Liver (tissue), 9 donors: Measurements from ENCODE around the gene CLCN5. TPM values are rescaled to one million over a fixed set of nuclear protein-coding genes. Genes with fewer than 3 reads are reported as not detected.

Experiments
- DNase-seq: peaks from one replicate; pipeline ENCODE4 v3.0.0-alpha.2; 2017; ENCODE audit warnings: low spot score
- H3K27ac ChIP-seq, 2 donors: one replicate each; pipeline ENCODE4 v1.7.0; 2013; ENCODE audit warnings: inconsistent platforms in 2 of 2, low read length in 2 of 2, control low read depth in 1 of 2, low read depth in 1 of 2, mild to moderate bottlenecking in 1 of 2
- H3K27me3 ChIP-seq, 4 donors: one replicate each; pipeline versions ENCODE4 v1.6.1 to v1.7.0; 2013; ENCODE audit warnings: low read length in 3 of 4, inconsistent platforms in 1 of 4, mild to moderate bottlenecking in 1 of 4, moderate library complexity in 1 of 4; ENCODE audit not compliant: control insufficient read depth in 4 of 4, insufficient read depth in 4 of 4
- H3K36me3 ChIP-seq, 4 donors: one replicate each; pipeline versions ENCODE4 v1.6.1 to v1.7.0; 2013; ENCODE audit warnings: low read length in 3 of 4, mild to moderate bottlenecking in 3 of 4, low read depth in 1 of 4, moderate library complexity in 1 of 4; ENCODE audit not compliant: control insufficient read depth in 4 of 4, insufficient read depth in 3 of 4
- H3K4me1 ChIP-seq, 4 donors: one replicate each; pipeline versions ENCODE4 v1.6.1 to v1.7.0; 2013; ENCODE audit warnings: low read length in 3 of 4, mild to moderate bottlenecking in 3 of 4, moderate library complexity in 1 of 4; ENCODE audit not compliant: control insufficient read depth in 4 of 4, insufficient read depth in 4 of 4
- H3K4me3 ChIP-seq, 3 donors: one replicate each; pipeline versions ENCODE4 v1.6.1 to v1.7.0; 2013; ENCODE audit warnings: low read length in 3 of 3, control low read depth in 1 of 3, low read depth in 1 of 3, mild to moderate bottlenecking in 1 of 3
- H3K9ac ChIP-seq, 2 donors: one replicate each; pipeline ENCODE4 v1.7.0; 2013; ENCODE audit warnings: low read length in 2 of 2, mild to moderate bottlenecking in 2 of 2, moderate library complexity in 2 of 2, control low read depth in 1 of 2, low read depth in 1 of 2
- H3K9me3 ChIP-seq, 4 donors: one replicate each; pipeline versions ENCODE4 v1.6.1 to v1.7.0; 2013; ENCODE audit warnings: low read length in 3 of 4; ENCODE audit not compliant: control insufficient read depth in 4 of 4
- EGR1 ChIP-seq, 2 donors: IDR thresholded peaks; 2 replicates each; pipeline ENCODE4 v1.6.1; 2016 to 2018; ENCODE audit warnings: antibody characterized with exemption in 2 of 2, low read depth in 2 of 2
- FOXA2 ChIP-seq: IDR thresholded peaks from 2 replicates; pipeline ENCODE4 v1.6.1; 2016; ENCODE audit warnings: antibody characterized with exemption
- HNF4A ChIP-seq, 2 donors: conservative IDR thresholded peaks; 2 replicates each; pipeline ENCODE4 v1.6.1; 2016; ENCODE audit warnings: antibody characterized with exemption in 2 of 2, mild to moderate bottlenecking in 2 of 2
- HNF4G ChIP-seq: IDR thresholded peaks from 2 replicates; pipeline ENCODE4 v1.6.1; 2016; ENCODE audit warnings: antibody characterized with exemption
- JUND ChIP-seq, 2 donors: IDR thresholded peaks; 2 replicates each; pipeline ENCODE4 v1.6.1; 2016; ENCODE audit warnings: antibody characterized with exemption in 2 of 2
- RAD21 ChIP-seq, 2 donors: IDR thresholded peaks; 2 replicates each; pipeline ENCODE4 v1.6.1; 2016; ENCODE audit warnings: antibody characterized with exemption in 2 of 2, mild to moderate bottlenecking in 2 of 2
- TAF1 ChIP-seq: conservative IDR thresholded peaks from 2 replicates; pipeline ENCODE4 v1.6.1; 2016; ENCODE audit warnings: antibody characterized with exemption, mild to moderate bottlenecking
- YY1 ChIP-seq: IDR thresholded peaks from 2 replicates; pipeline ENCODE4 v1.6.1; 2016; ENCODE audit warnings: antibody characterized with exemption, mild to moderate bottlenecking
- WGBS: extraction: QIAGEN DNeasy Blood & Tissue Kit; methylation state at CpG from one replicate; pipeline ENCODE4 v1.1.7; 2013; 5-methylcytosine and 5-hydroxymethylcytosine counted together
- polyA plus RNA-seq, 2 donors: library from polyadenylated mRNA; stranded (reverse) in 1 of 2; unstranded in 1 of 2; fragments of 200-250 nt in 1 of 2; fragments of >200 nt in 1 of 2; fragmentation: Nextera tagmentation in 1 of 2; extraction: Ambion mirVana in 1 of 2; gene quantifications; one replicate each; pipeline versions ENCODE4 v1.2.1 to v1.2.3, GENCODE V29; 2013 to 2015
- total RNA-seq, 2 donors: library from RNA; depleted of rRNA; stranded (reverse); fragments of >200 nt; gene quantifications; one replicate each; pipeline ENCODE4 v1.2.3, GENCODE V29; 2014
- TF ChIP-seq, protein P1 (sequence below): IDR thresholded peaks from 2 replicates; pipeline ENCODE4 v1.6.1; 2016; ENCODE audit warnings: antibody characterized with exemption
- TF ChIP-seq, protein P2 (sequence below): IDR thresholded peaks from 2 replicates; pipeline ENCODE4 v1.6.1; 2016; ENCODE audit warnings: antibody characterized with exemption
- TF ChIP-seq, protein P3 (sequence below): IDR thresholded peaks from 2 replicates; pipeline ENCODE4 v1.6.1; 2016; ENCODE audit warnings: antibody characterized with exemption, mild to moderate bottlenecking
- TF ChIP-seq, protein P4 (sequence below): fragments of 150-350 bp; IDR thresholded peaks from 2 replicates; pipeline ENCODE4 v1.5.1; 2017; ENCODE audit warnings: improper control_type of control experiment, low read depth, low read length; ENCODE audit not compliant: missing input control
- donor health status: healthy.
- donor health status: healthy.
- donor health status: healthy.
- donor health status: healthy.
- donor health status: healthy.

CLCN5 gene
- total and polyA plus RNA-seq, 4 donors: 5.6 to 56.1 (median 14.6) TPM

DNA sequence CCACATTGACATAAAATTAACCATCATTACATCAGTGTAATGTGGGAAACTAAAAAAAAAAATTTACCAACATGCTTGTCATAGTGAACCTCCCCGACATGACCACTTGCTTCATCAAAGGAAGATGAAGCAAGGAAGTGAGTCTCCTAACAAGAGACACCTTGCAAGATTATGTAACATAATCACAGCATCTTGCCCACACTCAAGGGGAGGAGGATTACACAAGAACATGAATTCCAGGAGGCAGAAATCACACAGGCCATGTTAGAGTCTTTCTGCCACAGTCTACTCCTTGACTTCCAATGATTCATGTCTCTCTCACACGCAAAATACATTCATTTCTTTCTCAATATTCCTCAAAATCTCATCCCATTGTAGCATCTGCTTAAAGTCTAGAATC lies 185.1 kb downstream of the CLCN5 start:
- H3K4me1 ChIP-seq: no peaks in the 10 kb centered on the region
- no peak overlapping the region for H3K27ac ChIP-seq
- no peaks in the 10 kb centered on the region for H3K27me3 ChIP-seq
- 96% methylated on average over 2 of the region's 2 CpGs for WGBS
- H3K36me3 ChIP-seq: no peaks in the 10 kb centered on the region
- no peak for DNase-seq
- no peak for TF ChIP-seq RAD21 (IDR thresholded peaks at IDR 0.05)
- TF ChIP-seq, protein P1, sequence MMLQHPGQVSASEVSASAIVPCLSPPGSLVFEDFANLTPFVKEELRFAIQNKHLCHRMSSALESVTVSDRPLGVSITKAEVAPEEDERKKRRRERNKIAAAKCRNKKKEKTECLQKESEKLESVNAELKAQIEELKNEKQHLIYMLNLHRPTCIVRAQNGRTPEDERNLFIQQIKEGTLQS: no peak
- no peak overlapping the region for H3K9ac ChIP-seq
- no peak overlapping the region for H3K4me3 ChIP-seq
- H3K9me3 ChIP-seq: no peaks in the 10 kb centered on the region

- H3K9me3 ChIP-seq: no peaks in the 10 kb centered on the region
- H3K9ac ChIP-seq: no peak overlapping the region
- H3K27me3 ChIP-seq: no peaks in the 10 kb centered on the region
- TF ChIP-seq HNF4G: no peak
- TF ChIP-seq, protein P2, sequence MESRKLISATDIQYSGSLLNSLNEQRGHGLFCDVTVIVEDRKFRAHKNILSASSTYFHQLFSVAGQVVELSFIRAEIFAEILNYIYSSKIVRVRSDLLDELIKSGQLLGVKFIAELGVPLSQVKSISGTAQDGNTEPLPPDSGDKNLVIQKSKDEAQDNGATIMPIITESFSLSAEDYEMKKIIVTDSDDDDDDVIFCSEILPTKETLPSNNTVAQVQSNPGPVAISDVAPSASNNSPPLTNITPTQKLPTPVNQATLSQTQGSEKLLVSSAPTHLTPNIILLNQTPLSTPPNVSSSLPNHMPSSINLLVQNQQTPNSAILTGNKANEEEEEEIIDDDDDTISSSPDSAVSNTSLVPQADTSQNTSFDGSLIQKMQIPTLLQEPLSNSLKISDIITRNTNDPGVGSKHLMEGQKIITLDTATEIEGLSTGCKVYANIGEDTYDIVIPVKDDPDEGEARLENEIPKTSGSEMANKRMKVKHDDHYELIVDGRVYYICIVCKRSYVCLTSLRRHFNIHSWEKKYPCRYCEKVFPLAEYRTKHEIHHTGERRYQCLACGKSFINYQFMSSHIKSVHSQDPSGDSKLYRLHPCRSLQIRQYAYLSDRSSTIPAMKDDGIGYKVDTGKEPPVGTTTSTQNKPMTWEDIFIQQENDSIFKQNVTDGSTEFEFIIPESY: no peak
- H3K4me1 ChIP-seq: no peaks in the 10 kb centered on the region
- no peak for DNase-seq
- WGBS: 80% methylated on average over 2 of the region's 2 CpGs
- H3K36me3 ChIP-seq: no peaks in the 10 kb centered on the region
- no peak overlapping the region for H3K27ac ChIP-seq
- H3K4me3 ChIP-seq: no peak overlapping the region
Measured at GRCh38 chrX:50108264-50108663, 185.9 kb downstream of the CLCN5 start.

DNA sequence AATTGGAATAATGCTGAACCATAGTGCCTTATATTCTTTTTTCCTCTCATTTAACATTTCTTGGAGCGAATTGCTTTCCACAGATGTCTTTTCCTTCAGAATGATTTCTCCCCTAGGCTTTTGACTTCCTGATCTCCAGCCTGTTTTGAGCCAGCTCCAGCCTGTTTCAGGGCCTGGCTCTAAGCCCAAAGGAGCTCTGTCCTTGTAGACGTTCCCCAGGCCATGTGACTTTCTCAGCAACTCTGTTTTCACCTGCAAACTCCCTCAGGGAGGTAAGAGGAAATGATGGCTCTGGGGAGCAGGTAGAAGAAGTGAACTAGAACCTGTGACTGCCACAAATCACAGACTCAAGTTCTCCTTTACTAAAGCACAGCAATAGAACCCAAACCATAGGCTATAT lies 189.3 kb downstream of the CLCN5 start:
- no peak overlapping the region for H3K27ac ChIP-seq
- 46% methylated on average over 2 of the region's 2 CpGs for WGBS
- TF ChIP-seq JUND (IDR thresholded peaks at IDR 0.05): no peak
- TF ChIP-seq, protein P3, sequence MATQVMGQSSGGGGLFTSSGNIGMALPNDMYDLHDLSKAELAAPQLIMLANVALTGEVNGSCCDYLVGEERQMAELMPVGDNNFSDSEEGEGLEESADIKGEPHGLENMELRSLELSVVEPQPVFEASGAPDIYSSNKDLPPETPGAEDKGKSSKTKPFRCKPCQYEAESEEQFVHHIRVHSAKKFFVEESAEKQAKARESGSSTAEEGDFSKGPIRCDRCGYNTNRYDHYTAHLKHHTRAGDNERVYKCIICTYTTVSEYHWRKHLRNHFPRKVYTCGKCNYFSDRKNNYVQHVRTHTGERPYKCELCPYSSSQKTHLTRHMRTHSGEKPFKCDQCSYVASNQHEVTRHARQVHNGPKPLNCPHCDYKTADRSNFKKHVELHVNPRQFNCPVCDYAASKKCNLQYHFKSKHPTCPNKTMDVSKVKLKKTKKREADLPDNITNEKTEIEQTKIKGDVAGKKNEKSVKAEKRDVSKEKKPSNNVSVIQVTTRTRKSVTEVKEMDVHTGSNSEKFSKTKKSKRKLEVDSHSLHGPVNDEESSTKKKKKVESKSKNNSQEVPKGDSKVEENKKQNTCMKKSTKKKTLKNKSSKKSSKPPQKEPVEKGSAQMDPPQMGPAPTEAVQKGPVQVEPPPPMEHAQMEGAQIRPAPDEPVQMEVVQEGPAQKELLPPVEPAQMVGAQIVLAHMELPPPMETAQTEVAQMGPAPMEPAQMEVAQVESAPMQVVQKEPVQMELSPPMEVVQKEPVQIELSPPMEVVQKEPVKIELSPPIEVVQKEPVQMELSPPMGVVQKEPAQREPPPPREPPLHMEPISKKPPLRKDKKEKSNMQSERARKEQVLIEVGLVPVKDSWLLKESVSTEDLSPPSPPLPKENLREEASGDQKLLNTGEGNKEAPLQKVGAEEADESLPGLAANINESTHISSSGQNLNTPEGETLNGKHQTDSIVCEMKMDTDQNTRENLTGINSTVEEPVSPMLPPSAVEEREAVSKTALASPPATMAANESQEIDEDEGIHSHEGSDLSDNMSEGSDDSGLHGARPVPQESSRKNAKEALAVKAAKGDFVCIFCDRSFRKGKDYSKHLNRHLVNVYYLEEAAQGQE: no peak
- TF ChIP-seq EGR1 (IDR thresholded peaks at IDR 0.05; ENCODE audit: low read depth in 2 of 2): no peak
- TF ChIP-seq YY1: no peak
- TF ChIP-seq, protein P4, sequence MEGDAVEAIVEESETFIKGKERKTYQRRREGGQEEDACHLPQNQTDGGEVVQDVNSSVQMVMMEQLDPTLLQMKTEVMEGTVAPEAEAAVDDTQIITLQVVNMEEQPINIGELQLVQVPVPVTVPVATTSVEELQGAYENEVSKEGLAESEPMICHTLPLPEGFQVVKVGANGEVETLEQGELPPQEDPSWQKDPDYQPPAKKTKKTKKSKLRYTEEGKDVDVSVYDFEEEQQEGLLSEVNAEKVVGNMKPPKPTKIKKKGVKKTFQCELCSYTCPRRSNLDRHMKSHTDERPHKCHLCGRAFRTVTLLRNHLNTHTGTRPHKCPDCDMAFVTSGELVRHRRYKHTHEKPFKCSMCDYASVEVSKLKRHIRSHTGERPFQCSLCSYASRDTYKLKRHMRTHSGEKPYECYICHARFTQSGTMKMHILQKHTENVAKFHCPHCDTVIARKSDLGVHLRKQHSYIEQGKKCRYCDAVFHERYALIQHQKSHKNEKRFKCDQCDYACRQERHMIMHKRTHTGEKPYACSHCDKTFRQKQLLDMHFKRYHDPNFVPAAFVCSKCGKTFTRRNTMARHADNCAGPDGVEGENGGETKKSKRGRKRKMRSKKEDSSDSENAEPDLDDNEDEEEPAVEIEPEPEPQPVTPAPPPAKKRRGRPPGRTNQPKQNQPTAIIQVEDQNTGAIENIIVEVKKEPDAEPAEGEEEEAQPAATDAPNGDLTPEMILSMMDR: no peak
- no peak for TF ChIP-seq HNF4A (conservative IDR thresholded peaks at IDR 0.05)
- no peak for TF ChIP-seq FOXA2
- TF ChIP-seq, protein P2: no peak
- TF ChIP-seq TAF1: no peak
- TF ChIP-seq, protein P1: no peak

More for the DNA sequence above, 189.3 kb downstream of the CLCN5 start:
- Histone ChIP-seq H3K4me3 (no peak overlapping the region), H3K4me1 (peaks cover 0 to 4% (median 1%) of the 10 kb centered on the region in 4 donors), H3K9me3 (no peaks in the 10 kb centered on the region), H3K27me3 (no peaks in the 10 kb centered on the region), H3K36me3 (no peaks in the 10 kb centered on the region), H3K9ac (no peak overlapping the region)
- no peak for DNase-seq
